K562 (cell line): ENCODE data around the gene DLGAP1. TPM values are rescaled to one million over a fixed set of nuclear protein-coding genes. Genes with fewer than 3 reads are reported as not detected.
A peak's percentile ranks its signal among the peaks of the same experiment; 100 is the strongest.

Experiments
- ATF1 ChIP-seq, 2 experiments: fragments of 450-650 bp in 1 of 2; IDR thresholded peaks; 2 replicates each; pipeline ENCODE4 v1.6.1; 2016; ENCODE audit warnings: missing compliant biosample characterization in 1 of 2, missing genetic modification characterization in 1 of 2
- CHCHD3 ChIP-seq: fragments of 250-450 bp; sonication (Bioruptor Pico); IDR thresholded peaks from 2 replicates; pipeline ENCODE4 v2.1.2; 2022; ENCODE audit warnings: mild to moderate bottlenecking
- ERF ChIP-seq: fragments of 450-650 bp; formaldehyde crosslinking; IDR thresholded peaks from 2 replicates; pipeline ENCODE4 v1.4.0; 2020; ENCODE audit warnings: mild to moderate bottlenecking, mixed read lengths
- ETV5 ChIP-seq: sonication (generic); formaldehyde crosslinking; IDR thresholded peaks from 2 replicates; pipeline ENCODE4 v1.4.0; 2020; ENCODE audit warnings: low read depth, mild to moderate bottlenecking, missing genetic modification reagents
- KLF13 ChIP-seq: fragments of 450-650 bp; IDR thresholded peaks from 2 replicates; pipeline ENCODE4 v1.6.1; 2016; ENCODE audit warnings: missing genetic modification characterization, low read depth, mild to moderate bottlenecking, missing compliant biosample characterization, moderate library complexity, borderline replicate concordance
- PHB ChIP-seq: fragments of 250-450 bp; sonication (Bioruptor Pico); IDR thresholded peaks from 2 replicates; pipeline ENCODE4 v1.5.0; 2021
- PHF20 ChIP-seq: fragments of 450-650 bp; IDR thresholded peaks from 2 replicates; pipeline ENCODE4 v1.6.1; 2018; ENCODE audit not compliant: partially characterized antibody
- PRMT5 ChIP-seq: sonication (generic); formaldehyde crosslinking; IDR thresholded peaks from 2 replicates; pipeline ENCODE4 v1.5.0; 2020; ENCODE audit warnings: missing genetic modification reagents
- RBBP5 ChIP-seq: fragments of 200-600 bp; sonication (generic); IDR thresholded peaks from 2 replicates; pipeline ENCODE4 v1.6.1; 2012; ENCODE audit warnings: borderline replicate concordance, mild to moderate bottlenecking, low read length, control low read depth, inconsistent platforms; ENCODE audit not compliant: insufficient read depth, poor library complexity, severe bottlenecking
- RBM22 ChIP-seq: fragments of 200-400 bp; formaldehyde crosslinking; IDR thresholded peaks from 2 replicates; pipeline ENCODE4 v1.6.1; 2018; ENCODE audit warnings: low read length, low read depth; ENCODE audit not compliant: poor library complexity, severe bottlenecking
- RBM34 ChIP-seq: fragments of 200-400 bp; formaldehyde crosslinking; IDR thresholded peaks from 2 replicates; pipeline ENCODE4 v1.6.1; 2018; ENCODE audit warnings: low read length, borderline replicate concordance; ENCODE audit not compliant: insufficient read depth
- SLC30A9 ChIP-seq: fragments of 250-450 bp; sonication (Bioruptor Pico); IDR thresholded peaks from 2 replicates; pipeline ENCODE4 v1.8.0; 2022; ENCODE audit warnings: mild to moderate bottlenecking, moderate library complexity
- SMAD3 ChIP-seq: fragments of 450-650 bp; formaldehyde crosslinking; conservative IDR thresholded peaks from 2 replicates; pipeline ENCODE4 v1.4.0; 2020; ENCODE audit warnings: mild to moderate bottlenecking
- SMAD4 ChIP-seq: fragments of 250-450 bp; sonication (Bioruptor Pico); conservative IDR thresholded peaks from 2 replicates; pipeline ENCODE4 v1.8.0; 2021; ENCODE audit warnings: inconsistent platforms, mild to moderate bottlenecking, moderate library complexity
- SNIP1 ChIP-seq: fragments of 450-650 bp; IDR thresholded peaks from 2 replicates; pipeline ENCODE4 v1.7.1; 2017; ENCODE audit warnings: low read depth, mild to moderate bottlenecking
- TRIM24 ChIP-seq, 2 experiments: fragments of 450-650 bp; IDR thresholded peaks; 2 replicates each; pipeline ENCODE4 v1.6.1; 2016
- U2AF1 ChIP-seq: fragments of 200-400 bp; formaldehyde crosslinking; optimal IDR thresholded peaks from 2 replicates; pipeline ENCODE3; 2017; ENCODE audit warnings: mild to moderate bottlenecking, low read depth, low read length, moderate library complexity
- YY1 ChIP-seq, 3 experiments: IDR thresholded peaks; 2 replicates each; pipeline ENCODE4 v1.6.1; 2011; ENCODE audit warnings: low read length in 2 of 3, mild to moderate bottlenecking in 2 of 3, moderate library complexity in 2 of 3, borderline replicate concordance in 1 of 3, control low read depth in 1 of 3, low read depth in 1 of 3; ENCODE audit not compliant: insufficient read depth in 3 of 3, insufficient replicate concordance in 2 of 3, control insufficient read depth in 1 of 3, insufficient read length in 1 of 3; ENCODE audit errors: extremely low read depth in 1 of 3
- ZNF212 ChIP-seq: fragments of 450-650 bp; formaldehyde crosslinking; IDR thresholded peaks from 2 replicates; pipeline ENCODE4 v1.4.0; 2020; ENCODE audit warnings: mild to moderate bottlenecking
- ZNF282 ChIP-seq: sonication (generic); formaldehyde crosslinking; IDR thresholded peaks from 2 replicates; pipeline ENCODE4 v1.8.1; 2023; ENCODE audit warnings: missing genetic modification reagents
- ZNF583 ChIP-seq: fragments of 250-450 bp; sonication (Bioruptor Pico); IDR thresholded peaks from 2 replicates; pipeline ENCODE4 v1.4.0; 2020
- ZNF668 ChIP-seq: fragments of 250-450 bp; sonication (Bioruptor Pico); IDR thresholded peaks from 2 replicates; pipeline ENCODE4 v1.8.0; 2022; ENCODE audit warnings: mild to moderate bottlenecking, inconsistent platforms
- polyA plus RNA-seq, 8 experiments: library from polyadenylated mRNA; depleted of rRNA in 4 of 8; stranded (reverse) in 5 of 8; unstranded in 3 of 8; fragments of >200 nt; fragmentation: Nextera tagmentation in 2 of 8; fragmentation: Illumina TruSeq in 1 of 8; extraction: Ambion mirVana in 2 of 8; extraction: Trizol in 1 of 8; gene quantifications; 2 replicates each; pipeline versions ENCODE4 v1.2.1 to v1.2.3, GENCODE V29; 2011 to 2014; ENCODE audit warnings: inconsistent platforms in 1 of 8, missing spikeins in 1 of 8
- total RNA-seq, 7 experiments: library from RNA; depleted of rRNA in 6 of 7; stranded (reverse); fragments of >200 nt in 6 of 7; fragmentation: Illumina TruSeq in 2 of 7; extraction: Trizol in 2 of 7; gene quantifications; 2 replicates each; pipeline versions ENCODE4 v1.2.1 to v1.2.3, GENCODE V29; 2011 to 2021; ENCODE audit warnings: low replicate concordance in 1 of 7
- TF ChIP-seq, protein P1 (sequence below): fragments of 450-650 bp; IDR thresholded peaks from 2 replicates; pipeline ENCODE4 v1.6.1; 2014; ENCODE audit warnings: low read depth, mild to moderate bottlenecking, moderate library complexity, borderline replicate concordance
- TF ChIP-seq, protein P2 (sequence below): sonication (generic); formaldehyde crosslinking; IDR thresholded peaks from 2 replicates; pipeline ENCODE4 v1.8.1; 2023; ENCODE audit warnings: mild to moderate bottlenecking, missing genetic modification reagents

DLGAP1 gene
- total and polyA plus RNA-seq, 9 of the 15 experiments (the other 6 are each of a cell fraction or from before 2014, with no cell fraction given): 0.04 to 0.22 (median 0.08) TPM

DNA sequence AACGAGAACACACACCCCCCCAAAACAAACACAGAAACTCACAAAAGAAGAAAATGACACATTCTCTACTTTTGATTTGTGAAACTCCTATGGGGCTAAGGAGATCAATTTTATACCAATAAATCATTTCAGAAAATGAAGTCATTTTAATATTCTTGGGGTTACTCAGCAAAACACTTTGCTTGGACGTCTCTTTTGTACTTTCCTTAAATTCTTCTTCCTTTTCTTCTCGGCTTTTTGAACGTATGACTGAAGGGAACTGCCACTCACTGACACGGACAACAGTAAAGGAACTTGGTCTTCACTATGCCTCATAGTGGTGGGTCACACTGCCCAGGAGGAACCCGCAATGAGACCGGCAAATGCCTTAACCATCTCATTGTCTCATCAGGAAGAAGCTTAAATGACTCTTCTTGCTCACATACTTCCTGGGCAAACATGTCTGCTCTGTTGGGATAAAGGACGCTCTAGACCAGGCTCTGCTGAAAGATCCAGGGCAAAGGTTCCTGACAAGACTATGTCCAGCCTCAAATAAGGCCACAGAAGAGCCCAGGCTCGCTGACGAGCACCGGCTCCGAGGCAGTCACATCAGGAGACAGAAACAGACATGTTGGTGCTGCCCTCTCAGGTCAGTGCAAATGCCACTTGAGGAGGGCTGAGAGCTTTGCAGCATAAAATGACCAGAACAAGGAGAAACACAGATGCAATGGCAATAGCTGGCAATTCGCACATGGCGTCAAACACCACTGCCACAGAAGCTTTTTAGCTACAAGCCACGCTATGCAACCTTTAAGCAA, 799.7 kb downstream of the DLGAP1 start (continued):
- TF ChIP-seq ETV5 (peak; percentile 87), ATF1 (CRISPR knock-in tag; IDR thresholded peaks at IDR 0.05) (no peak), ATF1 (tag; IDR thresholded peaks at IDR 0.05) (peak; percentile 35; the same call in 1 of the 2 replicates), ZNF282 (no peak), PHB (no peak), RBM22 (no peak), CHCHD3 (CRISPR knock-in tag) (no peak), PHF20 (no peak), U2AF1 (no peak), ZNF583 (CRISPR knock-in tag) (peak; percentile 90), TRIM24 (IDR thresholded peaks at IDR 0.05) (no peak), ZNF668 (CRISPR knock-in tag) (peak; percentile 80; the same call in 1 of the 2 replicates), SNIP1 (no peak), RBBP5 (peak; percentile 61), PRMT5 (no peak), RBM34 (no peak), YY1 (IDR thresholded peaks at IDR 0.05; ENCODE audit: borderline replicate concordance in 1 of 3, control insufficient read depth in 1 of 3, extremely low read depth in 1 of 3, insufficient read depth in 3 of 3, insufficient read length in 1 of 3, insufficient replicate concordance in 2 of 3, low read depth in 1 of 3, low read length in 2 of 3) (peak in 1 of 3 experiments; percentile 39), KLF13 (no peak), SMAD3 (CRISPR knock-in tag) (peak; percentile 77), SLC30A9 (CRISPR knock-in tag) (no peak), ZNF212 (CRISPR knock-in tag) (peak; percentile 83), ERF (CRISPR knock-in tag) (peak; percentile 12), SMAD4 (CRISPR knock-in tag) (peak; percentile 89)
- TF ChIP-seq, protein P1, sequence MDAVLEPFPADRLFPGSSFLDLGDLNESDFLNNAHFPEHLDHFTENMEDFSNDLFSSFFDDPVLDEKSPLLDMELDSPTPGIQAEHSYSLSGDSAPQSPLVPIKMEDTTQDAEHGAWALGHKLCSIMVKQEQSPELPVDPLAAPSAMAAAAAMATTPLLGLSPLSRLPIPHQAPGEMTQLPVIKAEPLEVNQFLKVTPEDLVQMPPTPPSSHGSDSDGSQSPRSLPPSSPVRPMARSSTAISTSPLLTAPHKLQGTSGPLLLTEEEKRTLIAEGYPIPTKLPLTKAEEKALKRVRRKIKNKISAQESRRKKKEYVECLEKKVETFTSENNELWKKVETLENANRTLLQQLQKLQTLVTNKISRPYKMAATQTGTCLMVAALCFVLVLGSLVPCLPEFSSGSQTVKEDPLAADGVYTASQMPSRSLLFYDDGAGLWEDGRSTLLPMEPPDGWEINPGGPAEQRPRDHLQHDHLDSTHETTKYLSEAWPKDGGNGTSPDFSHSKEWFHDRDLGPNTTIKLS: no peak
- TF ChIP-seq, protein P2, sequence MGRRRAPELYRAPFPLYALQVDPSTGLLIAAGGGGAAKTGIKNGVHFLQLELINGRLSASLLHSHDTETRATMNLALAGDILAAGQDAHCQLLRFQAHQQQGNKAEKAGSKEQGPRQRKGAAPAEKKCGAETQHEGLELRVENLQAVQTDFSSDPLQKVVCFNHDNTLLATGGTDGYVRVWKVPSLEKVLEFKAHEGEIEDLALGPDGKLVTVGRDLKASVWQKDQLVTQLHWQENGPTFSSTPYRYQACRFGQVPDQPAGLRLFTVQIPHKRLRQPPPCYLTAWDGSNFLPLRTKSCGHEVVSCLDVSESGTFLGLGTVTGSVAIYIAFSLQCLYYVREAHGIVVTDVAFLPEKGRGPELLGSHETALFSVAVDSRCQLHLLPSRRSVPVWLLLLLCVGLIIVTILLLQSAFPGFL (CRISPR knock-in tag): no peak
